KMS-11 (cell line): ENCODE data around the gene DGKQ.

ENCODE experiments used
- H2AFZ ChIP-seq: fragments of 200-600 bp; sonication (generic); 2 replicates; pipeline ENCODE4 v1.6.1; 2016; ENCODE audit warnings: antibody characterized with exemption, mixed run types, low read depth
- H3K27ac ChIP-seq: fragments of 200-600 bp; sonication (generic); 2 replicates; pipeline ENCODE4 v1.6.1; 2016; ENCODE audit warnings: mild to moderate bottlenecking, mixed run types
- H3K27me3 ChIP-seq: fragments of 200-600 bp; sonication (generic); 2 replicates; pipeline ENCODE4 v1.6.1; 2017; ENCODE audit warnings: mild to moderate bottlenecking, low read depth, mixed run types, moderate library complexity; ENCODE audit not compliant: insufficient read depth
- H3K36me3 ChIP-seq: fragments of 200-600 bp; sonication (generic); 2 replicates; pipeline ENCODE4 v1.6.1; 2017; ENCODE audit warnings: mild to moderate bottlenecking, mixed run types; ENCODE audit not compliant: insufficient read depth
- H3K4me1 ChIP-seq: fragments of 200-600 bp; sonication (generic); 2 replicates; pipeline ENCODE4 v1.6.1; 2016; ENCODE audit warnings: mild to moderate bottlenecking, low read depth, mixed run types; ENCODE audit not compliant: poor library complexity, severe bottlenecking
- H3K4me2 ChIP-seq: fragments of 200-600 bp; sonication (generic); 2 replicates; pipeline ENCODE4 v1.7.0; 2016; ENCODE audit warnings: mild to moderate bottlenecking, mixed run types
- H3K4me3 ChIP-seq: fragments of 200-600 bp; sonication (generic); IDR thresholded peaks from 2 replicates; pipeline ENCODE4 v1.6.1; 2017; ENCODE audit warnings: low read depth, low read length, mixed read lengths; ENCODE audit not compliant: insufficient read depth
- H3K79me2 ChIP-seq: fragments of 200-600 bp; sonication (generic); 2 replicates; pipeline ENCODE4 v1.6.1; 2016; ENCODE audit warnings: low read depth, mixed run types; ENCODE audit not compliant: insufficient read depth
- H3K9ac ChIP-seq: fragments of 200-600 bp; sonication (generic); 2 replicates; pipeline ENCODE4 v1.6.1; 2016; ENCODE audit warnings: mild to moderate bottlenecking, mixed run types
- H4K20me1 ChIP-seq: fragments of 200-600 bp; sonication (generic); 2 replicates; pipeline ENCODE4 v1.6.1; 2016; ENCODE audit warnings: mild to moderate bottlenecking, mixed run types; ENCODE audit not compliant: insufficient read depth
- CTCF ChIP-seq: fragments of 200-600 bp; sonication (generic); conservative IDR thresholded peaks from 2 replicates; pipeline ENCODE4 v1.6.1; 2017; ENCODE audit warnings: low read depth, mild to moderate bottlenecking, antibody characterized with exemption, low read length, moderate library complexity, mixed read lengths

Gene DGKQ

GRCh38 chr4:950136-951020, 23.0 kb downstream of the DGKQ start:
- H3K4me1 ChIP-seq: no peaks in the 10 kb centered on the region
- H3K4me2 ChIP-seq: no peak overlapping the region
- no peaks in the 10 kb centered on the region for H4K20me1 ChIP-seq
- no peaks in the 10 kb centered on the region for H3K36me3 ChIP-seq
- no peaks in the 10 kb centered on the region for H3K79me2 ChIP-seq
- no peak overlapping the region for H3K9ac ChIP-seq
- H3K27me3 ChIP-seq: no peaks in the 10 kb centered on the region
- TF ChIP-seq CTCF: no peak
- no peak overlapping the region for H2AFZ ChIP-seq
- H3K27ac ChIP-seq: no peak overlapping the region
- H3K4me3 ChIP-seq: no peak overlapping the region

DNA sequence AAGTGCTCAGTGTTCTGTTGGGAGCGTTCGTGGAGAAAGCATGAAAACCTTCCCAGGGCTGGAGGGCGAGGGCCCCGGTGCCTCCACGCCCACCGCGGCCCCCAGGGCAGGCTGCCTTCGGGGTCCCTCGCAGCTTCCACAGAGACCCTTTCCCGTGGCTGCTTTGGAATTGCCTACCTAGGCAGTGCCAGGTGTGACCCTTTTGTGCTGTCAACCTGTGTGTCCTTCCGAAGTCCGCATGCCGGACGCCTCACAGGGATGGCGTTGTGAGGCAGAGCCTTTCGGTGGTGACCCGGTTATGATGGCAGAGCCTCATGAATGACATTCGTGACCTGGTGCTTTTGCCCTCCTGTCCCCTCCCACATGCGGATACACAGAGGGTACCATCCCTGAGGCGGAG, 23.7 kb downstream of the DGKQ start:
- Histone ChIP-seq H3K4me3 (no peak overlapping the region), H4K20me1 (no peaks in the 10 kb centered on the region), H3K4me1 (no peaks in the 10 kb centered on the region), H3K9ac (no peak overlapping the region), H3K27me3 (no peaks in the 10 kb centered on the region), H3K79me2 (no peaks in the 10 kb centered on the region), H2AFZ (no peak overlapping the region), H3K27ac (no peak overlapping the region), H3K4me2 (no peak overlapping the region), H3K36me3 (no peaks in the 10 kb centered on the region)
- TF ChIP-seq CTCF: no peak

GRCh38 chr4:948936-949300, 24.5 kb downstream of the DGKQ start:
- Histone ChIP-seq H4K20me1 (no peaks in the 10 kb centered on the region), H3K36me3 (no peaks in the 10 kb centered on the region), H3K4me2 (no peak overlapping the region), H3K9ac (no peak overlapping the region), H2AFZ (no peak overlapping the region), H3K27ac (no peak overlapping the region), H3K4me3 (no peak overlapping the region), H3K79me2 (no peaks in the 10 kb centered on the region), H3K27me3 (no peaks in the 10 kb centered on the region), H3K4me1 (no peaks in the 10 kb centered on the region)
- no peak for TF ChIP-seq CTCF

DNA sequence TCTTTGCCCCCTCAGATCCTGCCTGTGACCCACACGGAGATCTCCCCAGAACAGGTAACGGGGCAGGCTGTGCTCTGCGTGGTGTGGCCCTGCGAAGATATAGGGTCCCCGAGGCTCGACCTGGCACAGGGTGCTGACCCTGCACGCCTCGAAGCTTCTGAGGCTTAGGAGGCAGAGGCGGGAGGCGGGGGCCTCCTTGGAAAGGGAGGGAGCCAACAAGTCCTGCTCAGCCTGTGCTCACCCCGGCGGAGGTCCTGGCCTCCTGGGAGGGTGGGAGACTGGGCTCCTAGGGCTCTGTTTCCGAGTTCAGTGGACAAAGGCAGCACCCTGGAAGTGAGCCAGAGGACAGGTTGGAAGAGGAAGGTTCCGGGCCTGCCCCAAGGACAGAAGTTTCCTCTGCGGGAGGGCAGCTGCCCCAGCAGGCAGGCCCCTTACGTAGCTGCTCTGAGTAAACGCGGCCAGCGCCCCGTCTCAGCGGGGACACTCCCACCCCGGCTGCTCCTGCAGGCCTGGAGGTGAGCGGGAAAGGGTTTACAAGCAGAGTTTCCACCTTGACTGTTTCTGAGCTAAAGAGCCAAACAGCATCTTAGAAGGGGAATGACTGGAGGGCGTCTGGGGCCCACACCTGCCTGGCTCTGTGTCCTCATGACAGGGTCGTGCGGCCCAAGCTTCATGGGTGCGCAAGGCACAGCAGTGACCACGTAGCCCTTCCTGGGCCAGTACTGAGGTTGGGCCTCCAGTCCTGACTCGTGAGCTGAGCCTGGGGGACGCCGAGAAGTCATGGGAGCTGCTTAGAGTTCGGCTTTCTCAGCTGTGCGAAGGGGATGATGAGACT, 25.1 kb downstream of the DGKQ start:
- Histone ChIP-seq H4K20me1 (no peaks in the 10 kb centered on the region), H3K36me3 (no peaks in the 10 kb centered on the region), H3K4me3 (no peak overlapping the region), H3K4me1 (no peaks in the 10 kb centered on the region), H3K79me2 (no peaks in the 10 kb centered on the region), H2AFZ (no peak overlapping the region), H3K27me3 (no peaks in the 10 kb centered on the region), H3K9ac (no peak overlapping the region), H3K4me2 (no peak overlapping the region), H3K27ac (no peak overlapping the region)
- no peak for TF ChIP-seq CTCF
